ENCODE results near the gene TECPR2. TPM values are rescaled to one million over a fixed set of nuclear protein-coding genes. Genes with fewer than 3 reads are reported as not detected.

The TECPR2 gene
- total and polyA plus RNA-seq, 9 donors, result 8.3 to 15.1 (median 12.1) TPM

DNA sequence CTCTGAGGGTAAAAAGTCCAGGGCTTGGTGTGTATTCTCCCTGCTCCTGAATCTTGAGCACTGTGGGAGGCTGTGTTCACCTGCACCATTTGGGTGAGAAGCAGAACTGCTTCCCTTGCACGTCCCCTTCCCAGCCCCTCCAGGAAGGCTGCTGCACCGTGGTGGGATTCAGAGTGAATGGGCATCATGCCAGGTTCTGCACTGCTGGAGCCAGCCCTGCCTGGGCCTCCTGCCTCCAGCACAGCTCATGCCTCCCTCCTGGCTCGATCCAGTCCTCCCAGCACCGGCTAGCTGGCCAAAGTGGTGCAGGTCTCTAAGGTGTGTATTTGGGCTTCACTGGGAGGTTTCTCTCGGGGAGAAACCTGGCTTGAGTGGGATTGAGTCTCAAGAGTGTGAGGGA lies 92.0 kb downstream of the TECPR2 start:
- H3K4me1 ChIP-seq (ENCODE audit: control insufficient read depth, insufficient read depth, low read length), result peaks cover 3% of the 10 kb centered on the region
- 41% methylated on average over 3 of the region's 5 CpGs for WGBS (ENCODE audit: insufficient coverage)

DNA sequence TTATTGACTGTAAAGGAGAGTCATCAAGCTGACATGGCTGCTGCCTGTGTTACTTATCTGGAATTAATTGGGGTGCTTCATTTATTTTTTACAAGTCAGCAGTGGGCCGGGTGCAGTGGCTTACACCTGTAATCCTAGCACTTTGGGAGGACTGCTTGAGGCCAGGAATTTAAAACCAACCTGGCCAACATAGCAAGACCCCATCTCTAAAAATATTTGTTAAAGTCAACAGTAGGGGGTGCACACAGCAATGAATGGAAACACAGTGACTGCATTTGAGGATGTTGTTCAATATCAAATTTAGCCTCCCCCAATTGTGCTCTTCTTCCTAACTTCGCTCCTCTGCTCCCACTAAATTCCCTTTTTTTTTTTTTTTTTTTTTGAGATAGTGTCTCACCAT lies 94.8 kb downstream of the TECPR2 start:
- H3K4me3 ChIP-seq (ENCODE audit: low read length), result no peak overlapping the region
- no peak for DNase-seq
- H3K36me3 ChIP-seq (ENCODE audit: control insufficient read depth, insufficient read depth, low read length), result peaks cover 52% of the 10 kb centered on the region
- H3K27me3 ChIP-seq (ENCODE audit: control insufficient read depth, insufficient read depth, low read length), result no peaks in the 10 kb centered on the region
- peaks cover 9% of the 10 kb centered on the region for H3K4me1 ChIP-seq (ENCODE audit: control insufficient read depth, insufficient read depth, low read length)
- WGBS (ENCODE audit: insufficient coverage), result no CpG with 5 or more reads among the region's 2 CpGs
- no peaks in the 10 kb centered on the region for H3K9me3 ChIP-seq (replicated peaks; ENCODE audit: control insufficient read depth, low read depth, low read length)
- H3K27ac ChIP-seq (ENCODE audit: low read length), result no peak overlapping the region

More for the DNA sequence above, 92.0 kb downstream of the TECPR2 start:
- H3K27me3 ChIP-seq (ENCODE audit: control insufficient read depth, insufficient read depth, low read length), result no peaks in the 10 kb centered on the region
- no peak for DNase-seq
- H3K27ac ChIP-seq (ENCODE audit: low read length), result no peak overlapping the region
- peaks cover 79% of the 10 kb centered on the region for H3K36me3 ChIP-seq (ENCODE audit: control insufficient read depth, insufficient read depth, low read length)
- H3K4me3 ChIP-seq (ENCODE audit: low read length), result no peak overlapping the region
- no peaks in the 10 kb centered on the region for H3K9me3 ChIP-seq (replicated peaks; ENCODE audit: control insufficient read depth, low read depth, low read length)

DNA sequence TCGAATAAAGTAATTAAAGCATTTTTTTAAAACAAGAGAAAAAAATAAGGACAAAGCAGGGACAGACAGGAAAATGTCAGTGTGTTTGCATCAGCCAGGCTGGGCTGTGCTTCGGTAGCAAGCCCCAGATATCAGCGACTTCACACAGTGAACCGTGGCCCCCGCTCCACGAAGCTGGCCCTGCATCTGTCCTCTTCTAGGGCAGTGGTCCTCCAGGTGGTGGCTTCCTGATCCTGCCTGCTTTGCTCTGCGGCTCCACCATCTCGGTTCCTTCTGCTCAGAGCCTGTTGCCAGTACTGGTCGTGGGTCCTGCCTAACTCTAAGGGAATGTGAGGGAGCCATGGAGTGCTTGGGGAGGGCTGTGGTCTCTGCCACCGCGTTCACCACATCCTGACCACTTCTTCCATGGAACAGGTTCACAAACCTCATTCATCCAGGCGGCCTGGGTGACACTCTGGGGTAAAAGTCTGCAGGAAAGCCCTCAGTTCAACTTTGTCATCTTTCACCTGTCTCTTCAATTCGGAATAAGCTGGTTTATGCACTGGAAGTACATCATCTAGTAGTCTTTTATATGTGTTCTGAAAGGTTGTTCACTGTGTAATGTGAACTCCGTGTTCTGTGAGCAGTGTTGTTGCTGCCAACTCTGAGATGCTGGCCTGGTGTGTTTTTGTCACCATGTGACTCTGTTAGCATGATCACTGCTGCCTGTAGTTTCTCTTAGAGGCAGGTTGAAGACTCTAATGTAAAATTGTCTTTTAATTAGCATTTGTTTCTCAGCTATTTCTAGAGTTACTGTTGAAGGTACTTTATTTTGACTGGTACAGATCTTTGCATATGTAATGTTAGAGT lies 99.0 kb downstream of the TECPR2 start:
- Histone ChIP-seq H3K9me3 (replicated peaks; ENCODE audit: control insufficient read depth, low read depth, low read length) (no peaks in the 10 kb centered on the region), H3K36me3 (ENCODE audit: control insufficient read depth, insufficient read depth, low read length) (peaks cover 38% of the 10 kb centered on the region), H3K27ac (ENCODE audit: low read length) (peak overlapping the region; percentile 58), H3K27me3 (ENCODE audit: control insufficient read depth, insufficient read depth, low read length) (no peaks in the 10 kb centered on the region), H3K4me1 (ENCODE audit: control insufficient read depth, insufficient read depth, low read length) (peaks cover 8% of the 10 kb centered on the region), H3K4me3 (ENCODE audit: low read length) (no peak overlapping the region)
- peak; percentile 15 for DNase-seq
- 77% methylated on average over 9 of the region's 14 CpGs for WGBS (ENCODE audit: insufficient coverage)

DNA sequence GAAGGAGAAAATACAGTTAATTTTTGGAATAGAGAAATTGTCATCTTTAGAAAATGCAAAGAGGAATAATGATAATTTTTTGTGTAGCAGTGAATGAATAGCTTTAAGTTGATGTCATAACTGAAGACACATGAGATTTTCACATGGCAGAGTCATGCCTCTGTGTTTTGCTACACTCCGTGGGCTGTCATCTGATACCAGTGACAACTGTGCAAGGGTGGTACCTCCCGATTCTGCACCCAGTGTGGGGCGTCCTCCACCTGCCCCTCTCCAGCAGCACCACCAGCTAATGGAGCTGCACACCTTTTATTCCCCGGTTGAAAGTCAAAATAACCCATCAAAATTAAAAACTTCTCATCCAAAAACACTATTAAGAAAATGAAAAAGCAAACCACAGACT lies 99.7 kb downstream of the TECPR2 start:
- peak overlapping the region; percentile 58 for H3K27ac ChIP-seq (ENCODE audit: low read length)
- peaks cover 32% of the 10 kb centered on the region for H3K36me3 ChIP-seq (ENCODE audit: control insufficient read depth, insufficient read depth, low read length)
- H3K27me3 ChIP-seq (ENCODE audit: control insufficient read depth, insufficient read depth, low read length), result no peaks in the 10 kb centered on the region
- H3K4me1 ChIP-seq (ENCODE audit: control insufficient read depth, insufficient read depth, low read length), result peaks cover 8% of the 10 kb centered on the region
- WGBS (ENCODE audit: insufficient coverage), result 64% methylated on average over 4 of the region's 4 CpGs
- H3K4me3 ChIP-seq (ENCODE audit: low read length), result no peak overlapping the region
- peak; percentile 46 for DNase-seq
- no peaks in the 10 kb centered on the region for H3K9me3 ChIP-seq (replicated peaks; ENCODE audit: control insufficient read depth, low read depth, low read length)

DNA sequence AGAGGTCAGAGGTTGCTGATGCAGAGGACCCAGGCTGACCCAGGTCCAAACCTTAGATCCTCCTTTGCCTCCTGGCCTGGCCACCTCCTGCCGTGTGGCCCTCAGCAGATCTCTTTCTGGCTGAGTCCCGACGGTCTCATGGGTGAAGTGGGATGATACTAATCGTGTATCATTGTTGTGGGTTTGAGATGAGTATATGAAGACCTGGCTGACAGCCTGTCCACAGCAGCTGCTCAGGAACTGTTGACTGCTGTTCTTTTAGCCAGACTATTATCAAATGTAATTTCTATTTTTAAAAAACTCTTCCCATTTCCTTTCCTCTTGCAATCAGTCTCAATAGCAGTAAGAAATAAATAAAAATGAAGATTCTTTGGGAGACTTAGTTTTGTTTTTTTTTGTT lies 101.3 kb downstream of the TECPR2 start:
- DNase-seq, result no peak
- Histone ChIP-seq H3K4me3 (ENCODE audit: low read length) (no peak overlapping the region), H3K9me3 (replicated peaks; ENCODE audit: control insufficient read depth, low read depth, low read length) (no peaks in the 10 kb centered on the region), H3K36me3 (ENCODE audit: control insufficient read depth, insufficient read depth, low read length) (peaks cover 20% of the 10 kb centered on the region), H3K4me1 (ENCODE audit: control insufficient read depth, insufficient read depth, low read length) (peaks cover 8% of the 10 kb centered on the region), H3K27me3 (ENCODE audit: control insufficient read depth, insufficient read depth, low read length) (no peaks in the 10 kb centered on the region), H3K27ac (ENCODE audit: low read length) (no peak overlapping the region)
- WGBS (ENCODE audit: insufficient coverage), result no CpG with 5 or more reads among the region's 4 CpGs

DNA sequence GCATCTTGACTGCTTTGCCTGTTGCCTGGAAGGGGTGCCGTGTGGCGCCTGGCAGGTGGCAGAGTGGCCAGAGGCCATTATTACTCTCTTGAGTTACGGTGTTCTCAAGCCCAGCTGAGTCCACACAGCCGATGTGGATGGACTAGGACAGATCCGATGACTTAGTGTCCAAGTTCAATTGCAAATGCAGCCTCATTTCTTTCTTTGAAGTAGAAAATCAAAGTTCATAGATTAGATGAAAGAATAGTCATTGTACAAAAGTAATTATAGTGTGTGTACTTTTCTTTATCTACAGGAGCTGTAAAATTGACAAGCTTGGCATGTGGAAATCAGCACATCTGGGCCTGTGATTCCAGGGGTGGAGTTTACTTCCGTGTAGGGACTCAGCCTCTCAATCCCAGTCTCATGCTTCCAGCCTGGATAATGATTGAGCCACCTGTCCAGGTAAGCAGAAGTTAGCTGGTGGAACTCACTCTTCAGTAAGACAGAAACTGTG lies 102.2 kb downstream of the TECPR2 start:
- WGBS (ENCODE audit: insufficient coverage), result 85% methylated on average over 6 of the region's 6 CpGs

DNA sequence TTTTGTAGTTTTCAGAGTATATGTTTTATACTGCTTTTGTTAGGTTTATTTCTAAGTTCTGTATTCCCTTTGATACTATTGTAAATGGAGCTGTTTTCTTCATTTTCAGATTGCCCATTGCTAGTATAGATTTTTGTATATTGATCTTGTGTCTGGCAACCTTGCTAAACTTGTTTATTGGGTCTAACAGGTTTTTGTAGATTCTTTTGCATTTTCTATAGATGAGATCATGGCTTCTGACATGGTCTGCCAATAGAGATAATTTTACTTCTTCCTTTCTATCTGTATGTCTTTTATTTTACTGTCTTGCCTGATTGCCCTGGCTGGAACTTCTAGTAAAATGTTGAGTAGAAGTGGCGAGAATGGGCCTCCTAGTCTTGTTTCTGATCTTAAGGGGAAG lies 106.5 kb downstream of the TECPR2 start:
- peaks cover 10% of the 10 kb centered on the region for H3K36me3 ChIP-seq (ENCODE audit: control insufficient read depth, insufficient read depth, low read length)
- DNase-seq, result no peak
- no peaks in the 10 kb centered on the region for H3K4me1 ChIP-seq (ENCODE audit: control insufficient read depth, insufficient read depth, low read length)
- H3K9me3 ChIP-seq (replicated peaks; ENCODE audit: control insufficient read depth, low read depth, low read length), result no peaks in the 10 kb centered on the region
- no peaks in the 10 kb centered on the region for H3K27me3 ChIP-seq (ENCODE audit: control insufficient read depth, insufficient read depth, low read length)
- no peak overlapping the region for H3K27ac ChIP-seq (ENCODE audit: low read length)
- WGBS (ENCODE audit: insufficient coverage), result no CpG with 5 or more reads among the region's 1 CpG
- no peak overlapping the region for H3K4me3 ChIP-seq (ENCODE audit: low read length)

More for the DNA sequence above, 102.2 kb downstream of the TECPR2 start:
- no peak for DNase-seq
- no peak overlapping the region for H3K4me3 ChIP-seq (ENCODE audit: low read length)
- peaks cover 8% of the 10 kb centered on the region for H3K4me1 ChIP-seq (ENCODE audit: control insufficient read depth, insufficient read depth, low read length)
- H3K9me3 ChIP-seq (replicated peaks; ENCODE audit: control insufficient read depth, low read depth, low read length), result no peaks in the 10 kb centered on the region
- H3K27me3 ChIP-seq (ENCODE audit: control insufficient read depth, insufficient read depth, low read length), result no peaks in the 10 kb centered on the region
- peaks cover 14% of the 10 kb centered on the region for H3K36me3 ChIP-seq (ENCODE audit: control insufficient read depth, insufficient read depth, low read length)
- H3K27ac ChIP-seq (ENCODE audit: low read length), result no peak overlapping the region

DNA sequence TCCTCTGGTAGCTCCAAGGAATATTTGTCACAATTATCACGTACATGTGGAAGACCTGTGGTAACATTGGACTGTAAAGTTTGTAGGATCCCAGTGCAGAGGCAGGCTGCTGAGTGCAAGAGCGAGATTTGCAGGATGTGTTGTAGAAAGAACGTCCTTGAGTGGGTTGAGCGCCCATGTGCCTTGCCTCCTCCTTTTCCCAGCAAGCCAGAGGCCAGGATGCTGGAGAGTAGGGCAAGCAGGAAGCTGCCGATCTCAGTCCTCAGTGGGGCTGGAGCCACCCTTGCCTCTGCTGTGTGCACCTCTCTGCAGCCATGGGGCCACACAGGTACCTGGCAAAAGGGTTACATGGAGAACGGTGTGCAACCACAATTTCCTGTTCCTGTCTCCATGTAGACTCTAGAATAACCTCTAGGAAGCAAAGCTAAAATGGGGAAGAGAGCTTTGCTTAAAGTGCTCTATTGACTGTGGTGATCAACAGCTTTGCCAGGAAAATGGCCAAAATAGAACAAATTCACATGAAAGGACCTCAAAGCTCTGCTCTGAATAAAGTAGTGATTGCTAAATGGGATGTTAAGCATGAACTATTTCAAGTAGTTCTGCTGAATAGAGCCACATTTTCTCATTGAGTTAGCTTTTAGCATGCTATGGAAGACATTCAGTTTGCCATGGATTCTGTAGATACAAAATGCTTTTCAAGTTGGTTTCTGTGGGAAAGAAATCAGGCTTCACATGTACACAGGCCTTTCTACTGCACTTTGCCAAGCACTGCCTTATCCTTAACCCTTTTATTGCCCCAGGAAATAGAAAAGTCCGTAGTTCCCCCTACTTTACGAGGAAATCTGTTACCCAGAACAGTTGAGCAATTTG lies 109.4 kb downstream of the TECPR2 start:
- no peaks in the 10 kb centered on the region for H3K27me3 ChIP-seq (ENCODE audit: control insufficient read depth, insufficient read depth, low read length)
- DNase-seq, result no peak
- H3K36me3 ChIP-seq (ENCODE audit: control insufficient read depth, insufficient read depth, low read length), result no peaks in the 10 kb centered on the region
- no peak overlapping the region for H3K27ac ChIP-seq (ENCODE audit: low read length)
- H3K9me3 ChIP-seq (replicated peaks; ENCODE audit: control insufficient read depth, low read depth, low read length), result no peaks in the 10 kb centered on the region
- 82% methylated on average over 8 of the region's 8 CpGs for WGBS (ENCODE audit: insufficient coverage)
- no peak overlapping the region for H3K4me3 ChIP-seq (ENCODE audit: low read length)
- peaks cover 8% of the 10 kb centered on the region for H3K4me1 ChIP-seq (ENCODE audit: control insufficient read depth, insufficient read depth, low read length)

DNA sequence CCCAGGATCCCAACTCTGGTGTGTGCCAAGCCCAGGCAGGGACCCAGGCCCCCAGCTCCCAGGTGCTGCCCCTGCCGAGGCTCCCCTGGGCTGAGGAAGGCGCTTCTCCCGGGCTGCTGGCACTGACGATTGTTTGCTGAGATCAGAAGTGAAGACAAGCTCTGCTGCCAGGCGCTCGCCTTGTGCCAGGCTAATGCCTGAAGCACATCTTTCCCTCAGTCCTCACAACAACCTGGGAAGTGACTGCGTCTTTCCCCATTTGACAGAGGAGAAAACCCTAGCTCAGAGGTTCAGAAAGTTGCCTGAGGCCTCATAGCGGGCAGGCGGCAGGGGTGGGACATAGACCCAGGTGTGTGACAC lies 110.0 kb downstream of the TECPR2 start:
- no peaks in the 10 kb centered on the region for H3K36me3 ChIP-seq (ENCODE audit: control insufficient read depth, insufficient read depth, low read length)
- no peak overlapping the region for H3K4me3 ChIP-seq (ENCODE audit: low read length)
- 91% methylated on average over 9 of the region's 9 CpGs for WGBS (ENCODE audit: insufficient coverage)
- no peaks in the 10 kb centered on the region for H3K27me3 ChIP-seq (ENCODE audit: control insufficient read depth, insufficient read depth, low read length)
- no peak overlapping the region for H3K27ac ChIP-seq (ENCODE audit: low read length)
- peak; percentile 33 for DNase-seq
- no peaks in the 10 kb centered on the region for H3K9me3 ChIP-seq (replicated peaks; ENCODE audit: control insufficient read depth, low read depth, low read length)
- H3K4me1 ChIP-seq (ENCODE audit: control insufficient read depth, insufficient read depth, low read length), result peaks cover 8% of the 10 kb centered on the region

DNA sequence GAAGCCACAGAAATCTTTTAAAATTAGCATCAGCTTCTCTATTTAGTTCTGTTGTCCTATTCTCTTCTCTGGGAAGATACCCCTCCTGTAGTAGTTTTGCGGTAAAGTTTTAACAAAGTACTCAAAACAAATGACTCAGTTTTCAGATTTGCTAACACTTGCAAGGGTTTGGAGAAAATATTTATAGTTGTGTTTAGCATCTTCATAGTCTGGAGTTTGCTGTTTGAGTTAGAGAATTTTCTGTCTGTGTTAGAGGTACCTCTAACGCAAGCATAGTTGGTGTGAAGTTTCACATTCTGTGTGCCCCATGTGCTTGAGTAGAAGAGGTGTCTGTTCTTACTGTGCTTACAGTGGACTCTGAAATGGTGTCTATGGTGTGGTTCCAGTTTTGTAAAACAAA lies 110.8 kb downstream of the TECPR2 start:
- DNase-seq, result no peak
- Histone ChIP-seq H3K4me1 (ENCODE audit: control insufficient read depth, insufficient read depth, low read length) (peaks cover 8% of the 10 kb centered on the region), H3K27ac (ENCODE audit: low read length) (no peak overlapping the region), H3K9me3 (replicated peaks; ENCODE audit: control insufficient read depth, low read depth, low read length) (no peaks in the 10 kb centered on the region), H3K27me3 (ENCODE audit: control insufficient read depth, insufficient read depth, low read length) (no peaks in the 10 kb centered on the region), H3K4me3 (ENCODE audit: low read length) (no peak overlapping the region), H3K36me3 (ENCODE audit: control insufficient read depth, insufficient read depth, low read length) (no peaks in the 10 kb centered on the region)
- no CpG with 5 or more reads among the region's 2 CpGs for WGBS (ENCODE audit: insufficient coverage)
